Stimulated activated CD4-positive, alpha-beta T cell treated with anti-CD3 and anti-CD28 coated beads, Interleukin-4, amount 100 ng/mL, for 1 hour (primary cell): ENCODE data around the gene ZNRF3.

Source experiments
- DNase-seq: peaks from one replicate; pipeline ENCODE4 v3.0.0-alpha.2; 2020

Gene ZNRF3

GRCh38 chr22:29096736-29097669 is 213.6 kb downstream of the ZNRF3 start:
- no peak for DNase-seq

GRCh38 chr22:29098296-29098695 is 214.9 kb downstream of the ZNRF3 start:
- no peak for DNase-seq

GRCh38 chr22:29102300-29102699 is 218.9 kb downstream of the ZNRF3 start:
- DNase-seq, result no peak

- no peak for DNase-seq
Measured at GRCh38 chr22:29103121-29103520, 219.7 kb downstream of the ZNRF3 start.

GRCh38 chr22:29105468-29105867 is 222.1 kb downstream of the ZNRF3 start:
- DNase-seq, result no peak

GRCh38 chr22:29106839-29107238 is 223.5 kb downstream of the ZNRF3 start:
- no peak for DNase-seq
